Amniotic stem cell (primary cell): ENCODE measurements around the gene HOXC4.
"Not testable (repeated sequence)": the region's sequence is repeated elsewhere in the genome, so short reads cannot be mapped to it uniquely, and the experiment has no call there.

Experiments
- DNase-seq: peaks from one replicate; lab custom pipeline; 2025; lab: John Stamatoyannopoulos, UW

Gene HOXC4

GRCh38 chr12:54041097-54041690 is 12.4 kb upstream of the HOXC4 start:
- DNase-seq = no peak

- DNase-seq = not testable (repeated sequence)
Observed at GRCh38 chr12:54042033-54042432, 11.6 kb upstream of the HOXC4 start.

DNA sequence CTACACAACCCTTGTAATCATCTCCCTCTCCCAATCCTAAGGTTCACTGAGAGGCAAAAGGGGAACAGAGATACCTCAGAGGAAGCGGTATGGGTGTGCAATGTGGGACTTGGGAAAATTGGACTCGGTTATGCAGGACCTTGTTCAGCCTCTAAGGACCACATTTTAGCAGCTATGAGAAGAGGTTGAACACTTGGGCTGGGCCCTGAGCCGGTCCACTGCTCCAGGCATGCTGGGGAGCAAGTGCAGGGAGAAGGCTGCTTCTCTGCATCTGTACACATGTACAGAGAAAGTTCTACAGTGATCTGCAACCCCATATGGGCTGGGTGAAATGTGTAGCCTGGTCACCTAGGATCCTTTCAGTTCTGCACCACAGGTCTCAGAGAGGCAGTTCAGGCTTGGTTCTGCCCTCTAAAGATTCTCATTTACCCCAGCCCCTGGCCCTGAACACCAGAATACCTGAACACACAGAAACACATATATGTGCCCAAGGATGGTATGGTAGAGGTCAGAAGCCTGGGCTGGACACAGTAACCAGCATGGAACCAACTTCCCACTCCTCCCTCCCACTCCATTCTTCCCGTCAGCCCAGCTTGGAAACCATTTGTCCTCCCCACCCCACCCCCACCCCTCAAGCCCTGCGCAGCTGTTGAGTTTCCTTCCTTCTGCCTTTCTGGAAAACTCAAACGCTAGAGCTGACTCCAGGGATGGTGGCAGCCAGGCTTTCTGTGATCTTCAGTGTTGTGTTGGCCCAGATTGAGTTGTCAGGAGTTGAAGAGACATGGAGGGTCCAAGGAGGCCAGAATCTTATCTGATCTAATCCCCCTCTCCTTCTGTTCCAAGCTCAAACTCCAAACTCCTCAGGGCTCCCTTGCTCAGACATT is 10.4 kb upstream of the HOXC4 start:
- DNase-seq = no peak

DNA sequence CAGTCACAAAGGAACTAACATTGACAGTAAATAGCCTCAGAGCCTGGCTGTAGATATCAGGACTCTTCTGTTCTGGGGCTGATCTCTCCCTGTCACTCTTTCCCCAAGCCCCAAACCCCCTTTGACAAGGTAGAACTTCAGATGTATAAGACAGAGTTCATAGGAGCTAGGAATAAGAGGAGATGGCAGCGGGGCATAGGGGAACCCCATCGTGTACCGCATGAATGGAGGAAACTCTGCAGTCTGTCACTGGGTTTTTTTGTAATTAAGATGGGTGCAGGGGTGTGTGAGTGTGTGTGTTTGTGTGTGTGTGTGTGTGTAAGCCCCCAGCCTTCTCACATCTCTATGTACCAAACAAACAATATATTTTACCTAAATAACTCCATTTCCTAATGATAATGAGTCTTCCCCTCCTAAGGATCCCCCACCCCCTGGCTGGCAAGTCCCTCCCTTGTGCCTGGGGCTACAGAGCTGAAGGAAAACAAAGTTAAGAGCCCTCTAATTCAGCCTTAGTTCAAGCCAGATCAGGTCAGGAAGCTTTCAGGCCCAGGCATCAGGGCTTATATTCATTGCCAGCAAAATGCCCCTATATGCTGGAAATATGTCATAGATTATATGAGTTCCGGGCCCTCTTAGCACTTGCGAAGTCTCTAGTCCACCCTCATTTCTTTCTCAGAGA is 9.1 kb upstream of the HOXC4 start:
- no peak for DNase-seq

DNA sequence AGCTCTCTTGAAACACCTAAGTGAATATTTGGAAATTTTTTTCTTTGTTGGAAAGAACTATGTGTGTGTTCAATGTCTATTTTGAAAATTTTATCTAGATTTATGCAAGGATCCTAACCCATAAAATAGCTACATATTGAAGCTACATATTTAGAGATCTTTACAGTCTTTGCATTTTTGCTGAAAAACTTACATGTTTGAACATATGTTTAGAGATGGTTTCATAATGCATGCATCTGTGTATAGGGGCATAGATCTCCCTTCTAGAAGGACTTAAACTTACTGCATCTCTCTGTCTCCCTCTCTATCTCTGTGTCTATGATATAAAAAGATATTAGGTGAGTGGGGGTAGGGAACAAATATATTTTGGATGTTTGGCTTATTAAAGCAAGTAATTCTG is 8.2 kb upstream of the HOXC4 start:
- no peak for DNase-seq

DNA sequence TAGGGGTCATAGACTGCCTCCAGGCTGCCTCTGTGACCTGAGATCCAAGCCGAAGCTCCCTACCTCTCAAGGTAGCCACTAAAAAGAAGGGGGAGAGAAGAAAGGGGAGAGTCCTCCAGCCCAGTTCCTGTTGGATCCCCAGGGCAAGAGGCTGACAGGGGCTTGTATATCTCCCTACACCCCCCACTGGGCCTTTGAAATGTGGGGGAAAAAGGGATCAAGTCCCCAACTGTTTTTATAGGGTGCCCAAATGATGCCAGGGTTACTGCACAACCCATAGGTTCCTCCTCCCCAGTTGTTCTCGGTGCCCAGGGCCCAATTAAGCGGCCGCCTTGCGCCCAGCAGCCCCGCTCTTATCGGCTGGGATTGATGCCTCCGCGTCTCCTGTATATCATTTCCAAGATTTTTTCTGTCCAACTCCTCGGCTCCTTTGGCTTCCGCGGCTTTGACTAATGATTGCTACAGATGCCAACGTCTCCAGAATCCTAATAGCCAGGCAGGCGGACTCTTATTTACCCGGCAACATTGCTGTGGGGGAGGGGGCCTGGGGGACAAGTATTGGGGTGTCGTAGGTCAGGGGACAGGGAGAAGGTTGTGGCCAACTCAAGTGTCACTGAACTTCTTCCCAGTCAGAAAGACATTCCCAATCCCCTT is 7.6 kb upstream of the HOXC4 start:
- DNase-seq = no peak

- no peak for DNase-seq
Observed at GRCh38 chr12:54046809-54047159, 6.9 kb upstream of the HOXC4 start.

- no peak for DNase-seq
Observed at GRCh38 chr12:54047160-54047963, 6.3 kb upstream of the HOXC4 start.

- no peak for DNase-seq
Observed at GRCh38 chr12:54047964-54048303, 5.7 kb upstream of the HOXC4 start.

DNA sequence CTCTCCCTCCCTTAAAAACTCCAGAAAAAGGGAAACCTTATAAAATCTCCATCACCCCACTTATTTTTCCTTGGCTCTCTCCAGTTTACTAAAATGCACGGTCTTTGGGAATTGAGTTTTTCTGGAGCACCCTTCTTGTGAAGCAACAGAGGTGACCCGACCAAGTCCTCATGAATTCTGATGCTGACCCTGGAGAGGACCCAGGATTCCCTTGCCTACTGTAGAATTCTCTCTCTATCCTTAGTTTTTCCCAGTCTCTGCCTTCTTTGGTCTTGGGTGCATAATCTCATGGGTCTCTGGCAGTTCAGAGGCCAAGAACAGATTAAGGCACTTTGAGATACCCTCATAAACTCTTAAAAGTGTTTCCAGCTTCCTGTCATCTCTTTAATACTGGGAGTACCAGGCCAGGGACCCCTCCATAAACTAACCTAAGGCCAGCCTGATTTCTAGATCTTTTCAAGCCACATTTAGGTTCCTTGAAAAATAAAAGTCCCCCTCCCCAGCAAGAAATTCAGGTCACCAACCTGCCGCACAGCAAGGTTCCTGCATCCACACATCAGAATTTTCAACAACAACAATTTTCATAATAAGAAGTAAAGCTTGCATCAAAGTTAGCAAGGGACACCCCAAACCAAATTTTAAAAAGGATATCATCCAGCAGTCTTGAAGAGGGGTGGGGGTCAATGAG is 5.1 kb upstream of the HOXC4 start:
- no peak for DNase-seq

DNA sequence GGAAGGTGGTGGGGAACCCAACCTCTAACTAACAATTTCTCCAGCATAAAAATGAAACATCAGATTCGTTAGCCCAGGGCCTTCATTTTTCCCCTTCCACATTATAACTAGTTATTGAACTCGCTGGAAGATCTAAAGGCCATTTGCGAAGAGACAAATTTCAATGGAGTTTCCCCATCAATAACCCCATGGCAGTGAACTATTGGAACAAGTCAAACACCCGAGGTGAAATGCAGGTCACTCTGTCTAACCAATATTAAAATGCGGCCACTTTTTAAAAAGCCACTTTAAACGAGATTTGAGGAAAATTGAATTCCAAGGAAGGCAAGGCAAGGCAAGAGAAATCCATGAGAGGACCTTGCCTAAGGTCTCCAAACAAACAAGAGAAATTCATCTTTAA is 4.5 kb upstream of the HOXC4 start:
- no peak for DNase-seq

GRCh38 chr12:54050482-54050810 is 3.2 kb upstream of the HOXC4 start:
- no peak for DNase-seq

DNA sequence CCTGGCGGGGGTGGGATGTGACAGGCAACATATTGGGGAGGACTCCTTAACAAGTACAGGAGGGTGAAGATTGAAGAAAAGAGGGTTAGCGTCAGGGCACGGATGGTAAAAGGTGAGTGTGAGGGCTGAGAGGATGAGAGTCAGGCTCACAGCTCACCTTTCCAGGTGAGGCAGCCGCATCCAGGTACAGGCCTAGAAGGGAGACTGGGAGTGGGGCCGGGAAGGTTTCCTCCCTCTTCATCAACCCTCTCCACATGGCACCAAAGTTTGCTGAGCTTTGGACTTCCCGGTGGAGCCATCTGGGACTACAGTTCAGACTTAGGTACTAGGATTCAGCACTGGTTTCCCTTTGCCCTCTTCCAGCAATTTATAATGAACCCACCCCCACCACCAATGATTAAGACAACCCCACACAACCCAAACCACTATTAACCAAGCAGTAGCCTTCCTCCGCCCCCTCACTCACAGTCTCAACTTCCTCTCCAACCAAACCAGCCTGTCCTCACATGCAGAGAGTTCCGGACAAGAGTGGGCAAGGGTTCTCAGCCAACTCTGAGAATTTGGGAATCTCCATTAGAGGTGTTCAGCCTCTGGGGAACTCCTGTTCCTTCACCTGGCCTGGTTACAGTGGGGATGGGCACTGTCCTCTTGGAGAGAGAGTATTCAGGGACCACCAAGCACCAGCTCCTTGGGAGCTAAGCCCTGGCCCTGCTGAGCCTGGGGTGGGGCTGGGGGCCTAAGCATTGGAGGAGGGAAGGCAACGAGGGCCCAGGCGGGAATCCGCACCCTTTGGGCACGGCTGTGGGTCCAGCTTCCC is 2.4 kb upstream of the HOXC4 start:
- no peak for DNase-seq

DNA sequence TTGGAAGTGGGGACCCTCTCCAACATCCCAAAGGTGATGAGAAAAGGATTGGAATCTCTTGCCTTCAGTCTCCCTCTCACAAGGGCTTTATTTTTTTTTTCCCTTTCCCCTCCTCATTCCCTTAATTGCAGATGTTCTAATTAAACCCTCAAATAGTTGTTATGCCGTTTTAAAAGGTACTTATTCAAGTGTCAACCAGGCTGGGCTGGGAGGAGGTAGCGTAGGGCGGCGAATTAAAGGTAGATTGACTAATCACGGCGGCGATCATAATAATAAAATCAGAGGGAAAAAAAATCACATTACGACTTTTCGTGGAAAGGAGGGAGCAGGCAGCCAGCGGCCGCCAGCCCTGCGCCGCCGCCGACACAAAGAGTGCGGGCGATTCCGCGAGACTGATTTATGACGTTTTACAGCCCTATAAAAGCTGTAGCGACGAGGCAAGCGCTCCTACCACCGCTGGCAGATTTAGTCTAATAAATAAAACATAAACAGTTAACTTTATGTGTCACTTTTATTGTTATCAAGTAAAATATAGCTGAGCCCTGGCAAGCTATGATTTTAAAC is 1.7 kb upstream of the HOXC4 start:
- DNase-seq = no peak

- no peak for DNase-seq
Observed at GRCh38 chr12:54052438-54053002, 1.1 kb upstream of the HOXC4 start.

GRCh38 chr12:54053003-54053750 is 458 bp upstream of the HOXC4 start:
- no peak for DNase-seq

DNA sequence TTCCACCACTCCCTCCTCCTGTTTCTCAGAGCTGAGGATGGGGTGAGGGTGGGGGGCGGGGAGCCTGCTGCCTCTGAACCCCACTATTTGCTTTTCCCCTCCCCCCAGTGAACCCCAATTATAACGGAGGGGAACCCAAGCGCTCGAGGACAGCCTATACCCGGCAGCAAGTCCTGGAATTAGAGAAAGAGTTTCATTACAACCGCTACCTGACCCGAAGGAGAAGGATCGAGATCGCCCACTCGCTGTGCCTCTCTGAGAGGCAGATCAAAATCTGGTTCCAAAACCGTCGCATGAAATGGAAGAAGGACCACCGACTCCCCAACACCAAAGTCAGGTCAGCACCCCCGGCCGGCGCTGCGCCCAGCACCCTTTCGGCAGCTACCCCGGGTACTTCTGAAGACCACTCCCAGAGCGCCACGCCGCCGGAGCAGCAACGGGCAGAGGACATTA is 1.1 kb downstream of the HOXC4 start:
- no peak for DNase-seq

GRCh38 chr12:54055552-54055951 is 1.9 kb downstream of the HOXC4 start:
- DNase-seq = no peak

GRCh38 chr12:54056110-54056509 is 2.5 kb downstream of the HOXC4 start:
- DNase-seq = no peak
